Ovary (tissue), 9 donors: ENCODE results near the gene TAPT1. TPM values are rescaled to one million over a fixed set of nuclear protein-coding genes. Genes with fewer than 3 reads are reported as not detected.

Source experiments
- DNase-seq, 5 donors: peaks; one replicate each; pipeline ENCODE4 v3.0.0-alpha.2; 2019 to 2020
- H3K27ac ChIP-seq, 2 donors: fragments of 200-600 bp; one replicate each; pipeline versions ENCODE4 v1.5.1 to v1.8.0; 2019 to 2022
- H3K27me3 ChIP-seq: fragments of 200-600 bp; one replicate; pipeline ENCODE4 v1.8.0; 2022
- H3K36me3 ChIP-seq: fragments of 200-600 bp; sonication (generic); one replicate; pipeline ENCODE4 v1.5.1; 2019
- H3K4me1 ChIP-seq: one replicate; pipeline ENCODE4 v1.8.1; 2013; ENCODE audit warnings: mild to moderate bottlenecking, moderate library complexity; ENCODE audit not compliant: insufficient read depth
- H3K4me3 ChIP-seq: fragments of 200-600 bp; sonication (generic); one replicate; pipeline ENCODE4 v1.5.1; 2017
- H3K9me3 ChIP-seq, 2 donors: fragments of 200-600 bp in 1 of 2; sonication (generic) in 1 of 2; one replicate each; pipeline versions ENCODE4 v1.5.1 to v1.8.1; 2013 to 2019; ENCODE audit warnings: mild to moderate bottlenecking in 1 of 2, moderate library complexity in 1 of 2
- CTCF ChIP-seq, 3 donors: fragments of 450-650 bp in 2 of 3; fragments of 200-600 bp in 1 of 3; IDR thresholded peaks; one replicate each; pipeline versions ENCODE4 v1.5.1 to v1.8.0; 2016 to 2022; ENCODE audit warnings: antibody characterized with exemption in 3 of 3, mild to moderate bottlenecking in 1 of 3
- EP300 ChIP-seq: sonication (generic); formaldehyde crosslinking; IDR thresholded peaks from one replicate; pipeline ENCODE4 v1.6.1; 2017; ENCODE audit warnings: antibody characterized with exemption
- POLR2A ChIP-seq: fragments of 450-650 bp; IDR thresholded peaks from one replicate; pipeline ENCODE4 v1.6.1; 2017; ENCODE audit warnings: antibody characterized with exemption, mild to moderate bottlenecking, moderate library complexity
- WGBS, 3 donors: extraction: QIAGEN DNeasy Blood & Tissue Kit in 1 of 3; methylation state at CpG; one replicate each; pipeline versions ENCODE4 v1.1.5 to v1.1.7; 2013 to 2017; 5-methylcytosine and 5-hydroxymethylcytosine counted together
- intact Hi-C, 4 donors: fragments of 100-400 bp; cut with DNase I; formaldehyde crosslinking; loops; one replicate each; pipeline versions ENCODE4 v1.11.0 to v1.15.1; 2022 to 2023
- polyA plus RNA-seq, 2 donors: library from polyadenylated mRNA; stranded (reverse); fragments of 200-250 nt in 1 of 2; fragments of 350-450 nt in 1 of 2; fragmentation: Illumina TruSeq in 1 of 2; extraction: RNeasy Lipid Tissue Mini Kit (QIAGEN cat#74804) in 1 of 2; gene quantifications; one replicate each; pipeline ENCODE4 v1.2.3, GENCODE V29; 2013 to 2014
- total RNA-seq, 7 donors: library from RNA; depleted of rRNA in 2 of 7; stranded (reverse); fragments of >200 nt in 2 of 7; fragmentation: NEBNext Ultra II Directional in 3 of 7; extraction: Animal tissue kit (Norgen Biotek cat#: 25700) in 3 of 7; gene quantifications; one replicate each; pipeline versions ENCODE4 v1.1.0 to v1.2.4, GENCODE V29; 2016 to 2023
- donor health status: DM: no; HTN: no; CAD: no; lungs with moderate emphysema.
- donor health status: DM: no; HTN: no; CAD: no.
- donor health status: Bipolar disorder and iron deficiency.
- donor health status: DM: yes; HTN: yes; CAD: no.
- donor health status: DM: no; HTN: no; CAD: no.
- donor health status: DM: yes; HTN: yes; CAD: no.

TAPT1 gene
- total and polyA plus RNA-seq, 9 donors, result 18.3 to 36.7 (median 27.2) TPM

DNA sequence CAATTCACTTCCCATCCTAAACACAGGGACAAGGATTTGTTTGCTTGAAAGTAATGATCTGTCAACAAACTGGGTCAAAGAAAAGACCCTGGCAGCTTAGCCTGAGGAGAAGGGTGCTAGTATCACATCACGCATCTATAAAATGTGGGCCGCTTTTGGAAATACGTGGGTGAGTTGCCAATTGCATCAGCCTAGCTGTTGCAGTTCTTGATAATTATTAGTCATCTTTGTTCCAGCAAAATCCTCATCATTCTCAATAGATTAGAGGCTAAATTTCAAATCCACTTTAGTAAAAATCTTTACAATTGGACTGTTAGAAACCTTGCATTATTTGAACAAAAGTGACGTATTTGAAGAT is 33.6 kb upstream of the TAPT1 start:
- WGBS, 3 donors, result 90 to 94% (median 92%) methylated on average over 4 of the region's 4 CpGs
- intact Hi-C loops, result loop anchor here in 2 of 4 donors (10.0 kb wide), 2 partner anchors 235 to 785 kb away; no protein-coding TSS in a partner anchor
- Histone ChIP-seq H3K27ac (no peak overlapping the region), H3K4me3 (no peak overlapping the region), H3K36me3 (no peaks in the 10 kb centered on the region), H3K27me3 (no peaks in the 10 kb centered on the region), H3K9me3 (no peaks in the 10 kb centered on the region), H3K4me1 (no peaks in the 10 kb centered on the region)
- no peak for DNase-seq
- TF ChIP-seq POLR2A (no peak), EP300 (no peak), CTCF (IDR thresholded peaks at IDR 0.05) (no peak)

GRCh38 chr4:16259241-16259888 is 33.1 kb upstream of the TAPT1 start:
- no peaks in the 10 kb centered on the region for H3K9me3 ChIP-seq
- no peak overlapping the region for H3K27ac ChIP-seq
- no peaks in the 10 kb centered on the region for H3K27me3 ChIP-seq
- 90 to 100% (median 97%) methylated on average over 1 of the region's 1 CpG for WGBS, 3 donors
- intact Hi-C loops, result no loop called here
- H3K36me3 ChIP-seq, result no peaks in the 10 kb centered on the region
- TF ChIP-seq EP300, result no peak
- TF ChIP-seq CTCF (IDR thresholded peaks at IDR 0.05), result no peak
- TF ChIP-seq POLR2A, result no peak
- DNase-seq, result no peak
- H3K4me3 ChIP-seq, result no peak overlapping the region
- no peaks in the 10 kb centered on the region for H3K4me1 ChIP-seq

DNA sequence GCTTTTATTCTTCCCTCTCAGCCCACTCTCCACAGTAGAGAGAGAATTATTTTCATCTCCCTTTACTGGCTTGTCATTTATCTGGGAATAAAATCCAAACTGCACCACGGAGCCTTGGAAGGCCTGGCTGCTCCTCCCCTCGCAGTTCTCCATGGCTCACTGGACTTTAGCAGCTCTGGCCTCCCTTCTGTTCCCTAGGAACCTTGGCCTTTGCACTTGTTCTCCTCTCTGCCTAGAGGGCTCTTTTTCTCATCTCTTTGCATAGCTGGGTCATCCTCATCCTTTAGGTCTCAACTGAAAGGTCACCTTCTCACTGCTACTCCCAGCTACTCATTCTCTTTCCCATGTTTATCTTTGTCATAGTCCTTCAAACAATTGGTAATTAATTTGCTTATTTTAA is 31.3 kb upstream of the TAPT1 start:
- H3K36me3 ChIP-seq, result no peaks in the 10 kb centered on the region
- H3K27me3 ChIP-seq, result no peaks in the 10 kb centered on the region
- no peaks in the 10 kb centered on the region for H3K4me1 ChIP-seq
- intact Hi-C loops, result no loop called here
- WGBS, 3 donors, result 87 to 96% (median 89%) methylated on average over 2 of the region's 2 CpGs
- no peak overlapping the region for H3K4me3 ChIP-seq
- no peak for TF ChIP-seq EP300
- TF ChIP-seq CTCF (IDR thresholded peaks at IDR 0.05), result no peak
- no peak for TF ChIP-seq POLR2A
- DNase-seq, result no peak
- no peaks in the 10 kb centered on the region for H3K9me3 ChIP-seq
- no peak overlapping the region for H3K27ac ChIP-seq

GRCh38 chr4:16256343-16256742 is 30.1 kb upstream of the TAPT1 start:
- intact Hi-C loops, result no loop called here
- H3K4me3 ChIP-seq, result no peak overlapping the region
- DNase-seq, result no peak
- TF ChIP-seq POLR2A (no peak), CTCF (IDR thresholded peaks at IDR 0.05) (no peak), EP300 (no peak)
- no peaks in the 10 kb centered on the region for H3K27me3 ChIP-seq
- H3K36me3 ChIP-seq, result no peaks in the 10 kb centered on the region
- no peaks in the 10 kb centered on the region for H3K9me3 ChIP-seq
- WGBS, 3 donors, result 95 to 98% (median 96%) methylated on average over 28 of the region's 28 CpGs
- no peaks in the 10 kb centered on the region for H3K4me1 ChIP-seq
- H3K27ac ChIP-seq, result no peak overlapping the region
